ENCODE measurements around the gene CDC14B. TPM values are rescaled to one million over a fixed set of nuclear protein-coding genes. Genes with fewer than 3 reads are reported as not detected.
A peak's percentile ranks its signal among the peaks of the same experiment; 100 is the strongest.

The CDC14B gene
- total RNA-seq, 1 experiment from 2014 or later = 57.1 TPM

DNA sequence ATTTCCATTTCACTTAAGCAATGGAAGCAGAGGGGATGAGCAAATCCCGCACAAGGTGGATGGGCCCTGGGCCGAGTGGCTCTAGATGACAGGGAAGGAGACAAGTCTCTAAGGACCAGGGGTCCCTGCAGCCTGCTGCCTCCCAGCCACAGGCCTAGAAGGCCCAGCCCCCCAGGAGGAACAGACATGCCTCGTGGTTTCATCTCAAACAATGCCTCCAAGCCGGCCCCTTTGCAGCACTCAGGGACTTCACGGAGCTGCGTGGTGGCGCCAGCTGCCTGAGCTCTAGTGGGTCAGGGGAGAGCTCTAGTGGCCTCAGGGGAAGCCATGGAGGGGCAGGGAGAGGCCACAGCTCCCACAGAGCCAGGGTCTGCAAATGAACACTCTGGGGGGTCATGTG lies 120.8 kb downstream of the CDC14B start:
- H3K9me3 Mint-ChIP-seq = no peaks in the 10 kb centered on the region
- CTCF ChIA-PET = interaction anchor here (0.8 kb wide), 1 partner anchor 181 kb away, joined by 3 read pairs; no protein-coding TSS in a partner anchor
- no peaks in the 10 kb centered on the region for H3K27me3 Mint-ChIP-seq (ENCODE audit: low read depth)
- TF ChIP-seq, protein P1, sequence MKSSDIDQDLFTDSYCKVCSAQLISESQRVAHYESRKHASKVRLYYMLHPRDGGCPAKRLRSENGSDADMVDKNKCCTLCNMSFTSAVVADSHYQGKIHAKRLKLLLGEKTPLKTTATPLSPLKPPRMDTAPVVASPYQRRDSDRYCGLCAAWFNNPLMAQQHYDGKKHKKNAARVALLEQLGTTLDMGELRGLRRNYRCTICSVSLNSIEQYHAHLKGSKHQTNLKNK (CRISPR knock-in tag; IDR thresholded peaks at IDR 0.05) = no peak
- TF ChIP-seq, protein P2, sequence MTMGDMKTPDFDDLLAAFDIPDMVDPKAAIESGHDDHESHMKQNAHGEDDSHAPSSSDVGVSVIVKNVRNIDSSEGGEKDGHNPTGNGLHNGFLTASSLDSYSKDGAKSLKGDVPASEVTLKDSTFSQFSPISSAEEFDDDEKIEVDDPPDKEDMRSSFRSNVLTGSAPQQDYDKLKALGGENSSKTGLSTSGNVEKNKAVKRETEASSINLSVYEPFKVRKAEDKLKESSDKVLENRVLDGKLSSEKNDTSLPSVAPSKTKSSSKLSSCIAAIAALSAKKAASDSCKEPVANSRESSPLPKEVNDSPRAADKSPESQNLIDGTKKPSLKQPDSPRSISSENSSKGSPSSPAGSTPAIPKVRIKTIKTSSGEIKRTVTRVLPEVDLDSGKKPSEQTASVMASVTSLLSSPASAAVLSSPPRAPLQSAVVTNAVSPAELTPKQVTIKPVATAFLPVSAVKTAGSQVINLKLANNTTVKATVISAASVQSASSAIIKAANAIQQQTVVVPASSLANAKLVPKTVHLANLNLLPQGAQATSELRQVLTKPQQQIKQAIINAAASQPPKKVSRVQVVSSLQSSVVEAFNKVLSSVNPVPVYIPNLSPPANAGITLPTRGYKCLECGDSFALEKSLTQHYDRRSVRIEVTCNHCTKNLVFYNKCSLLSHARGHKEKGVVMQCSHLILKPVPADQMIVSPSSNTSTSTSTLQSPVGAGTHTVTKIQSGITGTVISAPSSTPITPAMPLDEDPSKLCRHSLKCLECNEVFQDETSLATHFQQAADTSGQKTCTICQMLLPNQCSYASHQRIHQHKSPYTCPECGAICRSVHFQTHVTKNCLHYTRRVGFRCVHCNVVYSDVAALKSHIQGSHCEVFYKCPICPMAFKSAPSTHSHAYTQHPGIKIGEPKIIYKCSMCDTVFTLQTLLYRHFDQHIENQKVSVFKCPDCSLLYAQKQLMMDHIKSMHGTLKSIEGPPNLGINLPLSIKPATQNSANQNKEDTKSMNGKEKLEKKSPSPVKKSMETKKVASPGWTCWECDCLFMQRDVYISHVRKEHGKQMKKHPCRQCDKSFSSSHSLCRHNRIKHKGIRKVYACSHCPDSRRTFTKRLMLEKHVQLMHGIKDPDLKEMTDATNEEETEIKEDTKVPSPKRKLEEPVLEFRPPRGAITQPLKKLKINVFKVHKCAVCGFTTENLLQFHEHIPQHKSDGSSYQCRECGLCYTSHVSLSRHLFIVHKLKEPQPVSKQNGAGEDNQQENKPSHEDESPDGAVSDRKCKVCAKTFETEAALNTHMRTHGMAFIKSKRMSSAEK (CRISPR knock-in tag; IDR thresholded peaks at IDR 0.05; ENCODE audit: borderline replicate concordance) = no peak
- TF ChIP-seq GRHL2 (CRISPR knock-in tag; IDR thresholded peaks at IDR 0.05; ENCODE audit: insufficient replicate concordance, severe bottlenecking) (no peak), ZBTB21 (CRISPR knock-in tag; IDR thresholded peaks at IDR 0.05; ENCODE audit: borderline replicate concordance) (no peak), TEAD4 (CRISPR knock-in tag; IDR thresholded peaks at IDR 0.05) (no peak), NFE2L1 (CRISPR knock-in tag; IDR thresholded peaks at IDR 0.05) (no peak), ZNF317 (CRISPR knock-in tag; IDR thresholded peaks at IDR 0.05; ENCODE audit: borderline replicate concordance, low read depth) (no peak)
- TF ChIP-seq, protein P3, sequence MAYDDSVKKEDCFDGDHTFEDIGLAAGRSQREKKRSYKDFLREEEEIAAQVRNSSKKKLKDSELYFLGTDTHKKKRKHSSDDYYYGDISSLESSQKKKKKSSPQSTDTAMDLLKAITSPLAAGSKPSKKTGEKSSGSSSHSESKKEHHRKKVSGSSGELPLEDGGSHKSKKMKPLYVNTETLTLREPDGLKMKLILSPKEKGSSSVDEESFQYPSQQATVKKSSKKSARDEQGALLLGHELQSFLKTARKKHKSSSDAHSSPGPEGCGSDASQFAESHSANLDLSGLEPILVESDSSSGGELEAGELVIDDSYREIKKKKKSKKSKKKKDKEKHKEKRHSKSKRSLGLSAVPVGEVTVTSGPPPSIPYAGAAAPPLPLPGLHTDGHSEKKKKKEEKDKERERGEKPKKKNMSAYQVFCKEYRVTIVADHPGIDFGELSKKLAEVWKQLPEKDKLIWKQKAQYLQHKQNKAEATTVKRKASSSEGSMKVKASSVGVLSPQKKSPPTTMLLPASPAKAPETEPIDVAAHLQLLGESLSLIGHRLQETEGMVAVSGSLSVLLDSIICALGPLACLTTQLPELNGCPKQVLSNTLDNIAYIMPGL (CRISPR knock-in tag; IDR thresholded peaks at IDR 0.05) = no peak
- TF ChIP-seq, protein P4, sequence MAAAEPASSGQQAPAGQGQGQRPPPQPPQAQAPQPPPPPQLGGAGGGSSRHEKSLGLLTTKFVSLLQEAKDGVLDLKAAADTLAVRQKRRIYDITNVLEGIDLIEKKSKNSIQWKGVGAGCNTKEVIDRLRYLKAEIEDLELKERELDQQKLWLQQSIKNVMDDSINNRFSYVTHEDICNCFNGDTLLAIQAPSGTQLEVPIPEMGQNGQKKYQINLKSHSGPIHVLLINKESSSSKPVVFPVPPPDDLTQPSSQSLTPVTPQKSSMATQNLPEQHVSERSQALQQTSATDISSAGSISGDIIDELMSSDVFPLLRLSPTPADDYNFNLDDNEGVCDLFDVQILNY (CRISPR knock-in tag; IDR thresholded peaks at IDR 0.05) = no peak
- TF ChIP-seq, protein P5, sequence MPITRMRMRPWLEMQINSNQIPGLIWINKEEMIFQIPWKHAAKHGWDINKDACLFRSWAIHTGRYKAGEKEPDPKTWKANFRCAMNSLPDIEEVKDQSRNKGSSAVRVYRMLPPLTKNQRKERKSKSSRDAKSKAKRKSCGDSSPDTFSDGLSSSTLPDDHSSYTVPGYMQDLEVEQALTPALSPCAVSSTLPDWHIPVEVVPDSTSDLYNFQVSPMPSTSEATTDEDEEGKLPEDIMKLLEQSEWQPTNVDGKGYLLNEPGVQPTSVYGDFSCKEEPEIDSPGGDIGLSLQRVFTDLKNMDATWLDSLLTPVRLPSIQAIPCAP (CRISPR knock-in tag; IDR thresholded peaks at IDR 0.05) = no peak
- H3K27ac Mint-ChIP-seq = peak overlapping the region; percentile 93
- DNase-seq (ENCODE audit: low spot score) (no peak), ATAC-seq (no peak)
- H3K4me3 Mint-ChIP-seq = no peak overlapping the region
- POLR2A ChIA-PET = no interaction called here
- H3K4me1 Mint-ChIP-seq = peaks cover 42% of the 10 kb centered on the region
- H3K36me3 Mint-ChIP-seq = peaks cover 5% of the 10 kb centered on the region; the same call in 1 of the 2 replicates

DNA sequence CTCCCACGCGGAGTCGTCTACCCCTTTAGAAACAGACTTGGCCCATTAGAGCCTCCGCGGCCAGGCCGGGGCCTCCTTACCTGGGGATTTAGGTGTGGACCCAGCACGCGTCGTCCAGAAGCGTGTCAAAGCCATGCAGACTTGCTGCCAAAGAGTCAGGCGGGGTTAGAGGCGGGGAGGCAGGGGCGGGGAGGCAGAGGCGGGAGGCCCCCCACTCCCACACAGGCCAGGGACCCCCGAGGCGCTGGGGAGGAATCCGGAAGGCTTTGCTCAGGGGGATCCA lies 122.6 kb downstream of the CDC14B start:
- H3K27me3 Mint-ChIP-seq (ENCODE audit: low read depth) = no peaks in the 10 kb centered on the region
- H3K27ac Mint-ChIP-seq = no peak overlapping the region
- CTCF ChIA-PET = no interaction called here
- no peak overlapping the region for H3K4me3 Mint-ChIP-seq
- DNase-seq (ENCODE audit: low spot score) = no peak
- 0 out of 2 replicates have a peak, but pooled peaks cover 5% of the 10 kb centered on the region for H3K36me3 Mint-ChIP-seq
- no peaks in the 10 kb centered on the region for H3K9me3 Mint-ChIP-seq
- POLR2A ChIA-PET = no interaction called here
- peaks cover 25% of the 10 kb centered on the region for H3K4me1 Mint-ChIP-seq
- ATAC-seq = no peak
- TF ChIP-seq, protein P2 (CRISPR knock-in tag; IDR thresholded peaks at IDR 0.05; ENCODE audit: borderline replicate concordance) = no peak
- TF ChIP-seq, protein P4 (CRISPR knock-in tag; IDR thresholded peaks at IDR 0.05) = no peak
- TF ChIP-seq OVOL2 (CRISPR knock-in tag; IDR thresholded peaks at IDR 0.05; ENCODE audit: borderline replicate concordance) (no peak), ESRRA (CRISPR knock-in tag; IDR thresholded peaks at IDR 0.05; ENCODE audit: borderline replicate concordance) (no peak), GRHL2 (CRISPR knock-in tag; IDR thresholded peaks at IDR 0.05; ENCODE audit: insufficient replicate concordance, severe bottlenecking) (no peak), ZNF423 (CRISPR knock-in tag; IDR thresholded peaks at IDR 0.05) (no peak), JUN (CRISPR knock-in tag; IDR thresholded peaks at IDR 0.05) (no peak)
- TF ChIP-seq, protein P6, sequence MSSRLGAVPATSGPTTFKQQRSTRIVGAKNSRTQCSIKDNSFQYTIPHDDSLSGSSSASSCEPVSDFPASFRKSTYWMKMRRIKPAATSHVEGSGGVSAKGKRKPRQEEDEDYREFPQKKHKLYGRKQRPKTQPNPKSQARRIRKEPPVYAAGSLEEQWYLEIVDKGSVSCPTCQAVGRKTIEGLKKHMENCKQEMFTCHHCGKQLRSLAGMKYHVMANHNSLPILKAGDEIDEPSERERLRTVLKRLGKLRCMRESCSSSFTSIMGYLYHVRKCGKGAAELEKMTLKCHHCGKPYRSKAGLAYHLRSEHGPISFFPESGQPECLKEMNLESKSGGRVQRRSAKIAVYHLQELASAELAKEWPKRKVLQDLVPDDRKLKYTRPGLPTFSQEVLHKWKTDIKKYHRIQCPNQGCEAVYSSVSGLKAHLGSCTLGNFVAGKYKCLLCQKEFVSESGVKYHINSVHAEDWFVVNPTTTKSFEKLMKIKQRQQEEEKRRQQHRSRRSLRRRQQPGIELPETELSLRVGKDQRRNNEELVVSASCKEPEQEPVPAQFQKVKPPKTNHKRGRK (CRISPR knock-in tag; IDR thresholded peaks at IDR 0.05; ENCODE audit: borderline replicate concordance) = no peak
- TF ChIP-seq, protein P7, sequence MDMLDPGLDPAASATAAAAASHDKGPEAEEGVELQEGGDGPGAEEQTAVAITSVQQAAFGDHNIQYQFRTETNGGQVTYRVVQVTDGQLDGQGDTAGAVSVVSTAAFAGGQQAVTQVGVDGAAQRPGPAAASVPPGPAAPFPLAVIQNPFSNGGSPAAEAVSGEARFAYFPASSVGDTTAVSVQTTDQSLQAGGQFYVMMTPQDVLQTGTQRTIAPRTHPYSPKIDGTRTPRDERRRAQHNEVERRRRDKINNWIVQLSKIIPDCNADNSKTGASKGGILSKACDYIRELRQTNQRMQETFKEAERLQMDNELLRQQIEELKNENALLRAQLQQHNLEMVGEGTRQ (CRISPR knock-in tag; IDR thresholded peaks at IDR 0.05) = no peak
